ENCODE data around the gene CCDC183. TPM values are rescaled to one million over a fixed set of nuclear protein-coding genes. Genes with fewer than 3 reads are reported as not detected.

The CCDC183 gene
- total RNA-seq, 1 experiment from 2014 or later = 1.1 TPM

- peak; percentile 48 for DNase-seq
- H4K91ac ChIP-seq (ENCODE audit: insufficient read length, low read depth, low read length) = no peak overlapping the region
- Mint-ChIP-seq H3K4me1 (peaks cover 13 to 24% of the 10 kb centered on the region in 2 experiments), H3K27ac (no peak overlapping the region), H3K9me3 (no peaks in the 10 kb centered on the region), H3K4me3 (peak overlapping the region in 1 of 2 experiments; percentile 36; a peak in 2 of 5 replicates), H3K27me3 (ENCODE audit: low read depth) (peaks cover 6% of the 10 kb centered on the region; the same call in 1 of the 2 replicates), H3K36me3 (ENCODE audit: insufficient read depth in 1 of 3, low read depth in 3 of 3) (peaks cover 0 to 6% (median 2%) of the 10 kb centered on the region in 3 experiments; a peak in 4 of 7 replicates)
- H2BK12ac ChIP-seq (ENCODE audit: insufficient read length, low read depth, low read length) = no peak overlapping the region
- no peak overlapping the region for H3K27ac ChIP-seq (ENCODE audit: insufficient read length, low read depth, low read length)
- no peak overlapping the region for H3T11ph ChIP-seq (ENCODE audit: low read length)
- no peak overlapping the region for H2AFZ ChIP-seq (ENCODE audit: low read length)
- no peak overlapping the region for H3K18ac ChIP-seq (ENCODE audit: insufficient read length, low read depth, low read length)
- H3K14ac ChIP-seq (ENCODE audit: insufficient read depth, low read length) = no peak overlapping the region
- H3K79me2 ChIP-seq (ENCODE audit: insufficient read depth, low read length) = no peaks in the 10 kb centered on the region
- H3K56ac ChIP-seq (ENCODE audit: insufficient read length, low read depth, low read length) = no peak overlapping the region
- H3K4me2 ChIP-seq (ENCODE audit: insufficient read depth, insufficient read length, low read length) = no peak overlapping the region
- no peak overlapping the region for H2AK5ac ChIP-seq (ENCODE audit: insufficient read length, low read length)
- H3K4ac ChIP-seq (ENCODE audit: low read depth, low read length) = no peak overlapping the region
- no peak overlapping the region for H3K9ac ChIP-seq (ENCODE audit: extremely low read depth, insufficient read length, low read length)
- no peaks in the 10 kb centered on the region for H3K9me3 ChIP-seq (ENCODE audit: control insufficient read depth, low read depth, low read length)
- no CpG with 5 or more reads among the region's 102 CpGs for WGBS (ENCODE audit: extremely low coverage, insufficient read length, low lambda C conversion rate)
- H2BK15ac ChIP-seq (ENCODE audit: low read depth, low read length) = no peak overlapping the region
- H3K79me1 ChIP-seq (ENCODE audit: insufficient read depth, low read depth, low read length, poor library complexity, severe bottlenecking) = no peaks in the 10 kb centered on the region
- no peaks in the 10 kb centered on the region; the same call in 1 of the 2 replicates for H3K4me1 ChIP-seq (ENCODE audit: insufficient read depth, low read length)
- no peak for TF ChIP-seq CTCF (conservative IDR thresholded peaks at IDR 0.05)
- H3K23me2 ChIP-seq (ENCODE audit: insufficient read length, low read depth, low read length, poor library complexity, severe bottlenecking) = peaks cover 8% of the 10 kb centered on the region
- H3K23ac ChIP-seq (ENCODE audit: insufficient read length, low read depth, low read length) = no peak overlapping the region
- no peak overlapping the region for H4K8ac ChIP-seq (replicated peaks; ENCODE audit: insufficient read length, low read depth, low read length)
- H4K20me1 ChIP-seq (ENCODE audit: control insufficient read depth, insufficient read depth, insufficient read length) = no peaks in the 10 kb centered on the region
- no peak overlapping the region for H4K5ac ChIP-seq (ENCODE audit: insufficient read length, low read depth, low read length)
- H2BK5ac ChIP-seq (ENCODE audit: insufficient read length, low read length) = no peak overlapping the region
- H3K27me3 ChIP-seq (ENCODE audit: insufficient read depth, low read length) = no peaks in the 10 kb centered on the region
- H2BK20ac ChIP-seq (ENCODE audit: low read depth, low read length, poor library complexity, severe bottlenecking) = no peak overlapping the region
- no peak overlapping the region for H2BK120ac ChIP-seq (ENCODE audit: low read depth, low read length, poor library complexity, severe bottlenecking)
These were observed 49.5 kb downstream of the CCDC183 start for GRCh38 chr9:136845465-136846260.
